OCI-LY7 (cell line): ENCODE results near the gene IL17RD. TPM values are rescaled to one million over a fixed set of nuclear protein-coding genes. Genes with fewer than 3 reads are reported as not detected.
A peak's percentile ranks its signal among the peaks of the same experiment; 100 is the strongest.

Experiments used
- BruUV-seq: library from RNA; stranded (reverse); fragments of 400-500 nt; replicated peaks from 2 replicates; lab custom pipeline; 2021; lab: Mats Ljungman, UMichigan
- CTCF ChIA-PET: fragments of 300-600 bp; sonication (Branson Sonifier 250); formaldehyde crosslinking; loops from one replicate; lab custom pipeline; 2022; ENCODE audit warnings: antibody characterized with exemption; ENCODE audit not compliant: unreplicated experiment; lab: Charles Lee
- POLR2A ChIA-PET: fragments of 300-600 bp; sonication (Branson Sonifier 250); formaldehyde crosslinking; loops from one replicate; lab custom pipeline; 2022; ENCODE audit warnings: antibody characterized with exemption; lab: Charles Lee
- DNase-seq: peaks from one replicate; pipeline ENCODE4 v3.0.0-alpha.2; 2015; ENCODE audit warnings: low spot score
- H2AFZ ChIP-seq: fragments of 200-600 bp; sonication (generic), shearing (Covaris generic); 2 replicates; pipeline ENCODE4 v1.6.1; 2014; ENCODE audit warnings: mild to moderate bottlenecking, antibody characterized with exemption, low read length, moderate library complexity
- H3K27ac ChIP-seq: fragments of 200-600 bp; sonication (generic); 2 replicates; pipeline ENCODE4 v1.5.1; 2014; ENCODE audit warnings: mixed run types, low read depth, mild to moderate bottlenecking, moderate library complexity, low read length, inconsistent platforms; ENCODE audit not compliant: poor library complexity, severe bottlenecking
- H3K36me3 ChIP-seq: fragments of 200-600 bp; sonication (generic); 2 replicates; pipeline ENCODE4 v1.6.1; 2014; ENCODE audit warnings: mild to moderate bottlenecking, antibody characterized with exemption, low read length, moderate library complexity, mixed read lengths; ENCODE audit not compliant: insufficient read depth
- H3K4me1 ChIP-seq: fragments of 200-600 bp; sonication (generic); 2 replicates; pipeline ENCODE4 v1.5.1; 2014; ENCODE audit warnings: mild to moderate bottlenecking, low read length; ENCODE audit not compliant: insufficient read depth, poor library complexity, severe bottlenecking
- H3K4me2 ChIP-seq: fragments of 200-600 bp; sonication (generic); 2 replicates; pipeline ENCODE4 v1.6.1; 2014; ENCODE audit warnings: mild to moderate bottlenecking, low read length
- H3K4me3 ChIP-seq: fragments of 200-600 bp; sonication (generic); 2 replicates; pipeline ENCODE4 v1.5.1; 2014; ENCODE audit warnings: mild to moderate bottlenecking, low read depth, low read length; ENCODE audit not compliant: poor library complexity, severe bottlenecking
- H3K79me2 ChIP-seq: fragments of 200-600 bp; sonication (generic); 2 replicates; pipeline ENCODE4 v1.6.1; 2016; ENCODE audit warnings: low read depth, mild to moderate bottlenecking, low read length, moderate library complexity, mixed read lengths; ENCODE audit not compliant: insufficient read depth
- H3K9me2 ChIP-seq: fragments of 200-600 bp; sonication (generic); 2 replicates; pipeline ENCODE4 v1.6.1; 2016; ENCODE audit warnings: mild to moderate bottlenecking, low read length, mixed read lengths; ENCODE audit not compliant: insufficient read depth
- H3K9me3 ChIP-seq: fragments of 200-600 bp; sonication (generic); 2 replicates; pipeline ENCODE4 v1.6.1; 2014; ENCODE audit warnings: mild to moderate bottlenecking, mixed run types, low read length, mixed read lengths
- H4K20me1 ChIP-seq: fragments of 200-600 bp; sonication (generic); 2 replicates; pipeline ENCODE4 v1.6.1; 2014; ENCODE audit warnings: mild to moderate bottlenecking, antibody characterized with exemption, low read length, moderate library complexity, mixed read lengths; ENCODE audit not compliant: insufficient read depth
- CTCF ChIP-seq: fragments of 200-600 bp; sonication (generic); conservative IDR thresholded peaks from 2 replicates; pipeline ENCODE4 v1.5.1; 2014; ENCODE audit warnings: mild to moderate bottlenecking, antibody characterized with exemption, low read length, moderate library complexity, mixed read lengths
- EZH2phosphoT487 ChIP-seq: fragments of 200-600 bp; sonication (generic); IDR thresholded peaks from 2 replicates; pipeline ENCODE4 v1.6.1; 2018; ENCODE audit warnings: low read depth, borderline replicate concordance, mild to moderate bottlenecking, mixed run types, antibody characterized with exemption, low read length, moderate library complexity, mixed read lengths
- intact Hi-C: fragments of 100-400 bp; cut with micrococcal nuclease; formaldehyde crosslinking; loops from one replicate; pipeline ENCODE4 v1.10.0; 2022; ENCODE audit not compliant: unreplicated experiment
- total RNA-seq, 2 experiments: library from RNA; depleted of rRNA in 1 of 2; stranded (reverse); fragments of >200 nt in 1 of 2; shearing (Covaris generic) in 1 of 2; gene quantifications; 2 replicates each; pipeline ENCODE4 v1.2.3, GENCODE V29; 2014 to 2022

IL17RD gene
- total RNA-seq, 2 experiments from 2014 or later: 0.06 to 0.36 TPM

GRCh38 chr3:57179580-57180410 lies 14.6 kb upstream of the IL17RD start:
- peak overlapping the region; percentile 36; the same call in 1 of the 2 replicates for H2AFZ ChIP-seq
- H3K9me2 ChIP-seq: no peaks in the 10 kb centered on the region
- H3K9me3 ChIP-seq: no peaks in the 10 kb centered on the region
- no peak overlapping the region for H3K4me2 ChIP-seq
- intact Hi-C loops: loop anchor here (10.0 kb wide), 5 partner anchors 165 to 735 kb away; partner anchors contain the start of gene PDE12
- no TSS peak for BruUV-seq
- TF ChIP-seq EZH2phosphoT487 (no peak), CTCF (peak; percentile 80)
- H3K27ac ChIP-seq: no peak overlapping the region
- DNase-seq: peak; percentile 47
- CTCF ChIA-PET: no interaction called here
- H3K4me3 ChIP-seq: no peak overlapping the region
- H3K36me3 ChIP-seq: no peaks in the 10 kb centered on the region
- POLR2A ChIA-PET: interaction anchor here (0.5 to 1.5 kb wide), 4 partner anchors 18 to 74 kb away, joined by 4 to 5 read pairs (median 4); partner anchors contain the start of gene APPL1
- peaks cover 27% of the 10 kb centered on the region for H3K4me1 ChIP-seq
- no peaks in the 10 kb centered on the region for H4K20me1 ChIP-seq
- H3K79me2 ChIP-seq: no peaks in the 10 kb centered on the region

GRCh38 chr3:57176045-57176444 lies 10.9 kb upstream of the IL17RD start:
- TF ChIP-seq CTCF (no peak), EZH2phosphoT487 (no peak)
- Histone ChIP-seq H3K4me3 (no peak overlapping the region), H3K9me3 (no peaks in the 10 kb centered on the region), H3K36me3 (no peaks in the 10 kb centered on the region), H2AFZ (no peak overlapping the region), H3K79me2 (no peaks in the 10 kb centered on the region), H4K20me1 (no peaks in the 10 kb centered on the region), H3K4me2 (no peak overlapping the region), H3K27ac (no peak overlapping the region), H3K4me1 (peaks cover 9% of the 10 kb centered on the region), H3K9me2 (no peaks in the 10 kb centered on the region)
- POLR2A ChIA-PET: no interaction called here
- CTCF ChIA-PET: no interaction called here
- BruUV-seq: no TSS peak
- intact Hi-C loops: loop anchor here (10.0 kb wide), 5 partner anchors 169 to 739 kb away; partner anchors contain the start of gene PDE12
- no peak for DNase-seq
